DOHH2 (cell line): ENCODE data around the gene SORL1-AS1.

Experiments
- EZH2phosphoT487 ChIP-seq: fragments of 200-600 bp; sonication (generic); IDR thresholded peaks from 2 replicates; pipeline ENCODE4 v1.6.1; 2017; ENCODE audit warnings: borderline replicate concordance, mild to moderate bottlenecking, antibody characterized with exemption, low read length, moderate library complexity, mixed read lengths
- TF ChIP-seq, protein P1 (sequence below): fragments of 200-600 bp; sonication (generic); IDR thresholded peaks from one replicate; pipeline ENCODE4 v1.5.1; 2014; ENCODE audit warnings: antibody characterized with exemption, mild to moderate bottlenecking, low read depth, low read length; ENCODE audit not compliant: poor library complexity, severe bottlenecking

DNA sequence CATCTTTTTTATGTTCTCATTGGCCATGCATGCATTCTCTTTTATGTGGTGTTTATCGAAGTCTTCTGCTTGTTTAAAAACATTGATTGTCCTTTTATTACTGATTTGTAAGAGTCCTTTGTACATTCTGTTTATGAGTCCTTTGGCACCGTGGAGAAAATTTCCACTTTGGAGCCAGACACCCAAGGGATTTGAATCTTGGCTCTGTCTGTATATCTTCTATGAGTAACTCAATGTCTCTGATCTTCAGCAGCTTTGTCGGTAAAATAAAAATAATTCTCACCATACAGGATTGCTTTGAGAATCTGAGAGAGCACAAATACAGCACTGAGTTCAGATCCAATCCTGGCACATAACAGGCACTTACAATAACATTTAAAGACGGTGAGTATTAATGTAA is 13.4 kb downstream of the SORL1-AS1 start:
- TF ChIP-seq, protein P1, sequence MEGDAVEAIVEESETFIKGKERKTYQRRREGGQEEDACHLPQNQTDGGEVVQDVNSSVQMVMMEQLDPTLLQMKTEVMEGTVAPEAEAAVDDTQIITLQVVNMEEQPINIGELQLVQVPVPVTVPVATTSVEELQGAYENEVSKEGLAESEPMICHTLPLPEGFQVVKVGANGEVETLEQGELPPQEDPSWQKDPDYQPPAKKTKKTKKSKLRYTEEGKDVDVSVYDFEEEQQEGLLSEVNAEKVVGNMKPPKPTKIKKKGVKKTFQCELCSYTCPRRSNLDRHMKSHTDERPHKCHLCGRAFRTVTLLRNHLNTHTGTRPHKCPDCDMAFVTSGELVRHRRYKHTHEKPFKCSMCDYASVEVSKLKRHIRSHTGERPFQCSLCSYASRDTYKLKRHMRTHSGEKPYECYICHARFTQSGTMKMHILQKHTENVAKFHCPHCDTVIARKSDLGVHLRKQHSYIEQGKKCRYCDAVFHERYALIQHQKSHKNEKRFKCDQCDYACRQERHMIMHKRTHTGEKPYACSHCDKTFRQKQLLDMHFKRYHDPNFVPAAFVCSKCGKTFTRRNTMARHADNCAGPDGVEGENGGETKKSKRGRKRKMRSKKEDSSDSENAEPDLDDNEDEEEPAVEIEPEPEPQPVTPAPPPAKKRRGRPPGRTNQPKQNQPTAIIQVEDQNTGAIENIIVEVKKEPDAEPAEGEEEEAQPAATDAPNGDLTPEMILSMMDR: no peak
- TF ChIP-seq EZH2phosphoT487: no peak
